CD4-positive, alpha-beta T cell treated with Interleukin-2 at 100 ng/mL for 4 hours (primary cell): ENCODE results near the gene PARD3.

ENCODE experiments used
- DNase-seq: peaks from one replicate; pipeline ENCODE4 v3.0.0-alpha.2; 2020; ENCODE audit warnings: low spot score

Gene PARD3

DNA sequence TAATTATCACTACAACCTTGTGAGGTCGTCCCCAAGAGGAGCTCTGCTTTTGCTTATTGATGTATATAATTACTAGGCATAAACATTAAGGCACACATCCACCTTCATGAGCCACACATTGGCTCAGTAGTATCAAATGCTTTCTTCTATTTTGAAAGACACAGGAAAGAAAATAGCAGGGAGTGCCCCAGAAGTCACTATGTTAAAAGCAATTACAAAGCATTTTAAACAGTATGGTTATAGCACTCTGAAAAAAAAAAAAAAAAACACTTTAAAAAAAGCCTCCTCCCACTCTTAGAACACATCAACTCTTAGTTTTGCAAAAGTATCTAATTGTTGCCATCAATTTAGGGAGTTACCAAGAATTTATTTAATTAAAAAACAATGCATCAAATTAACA is 474.2 kb downstream of the PARD3 start:
- no peak for DNase-seq

DNA sequence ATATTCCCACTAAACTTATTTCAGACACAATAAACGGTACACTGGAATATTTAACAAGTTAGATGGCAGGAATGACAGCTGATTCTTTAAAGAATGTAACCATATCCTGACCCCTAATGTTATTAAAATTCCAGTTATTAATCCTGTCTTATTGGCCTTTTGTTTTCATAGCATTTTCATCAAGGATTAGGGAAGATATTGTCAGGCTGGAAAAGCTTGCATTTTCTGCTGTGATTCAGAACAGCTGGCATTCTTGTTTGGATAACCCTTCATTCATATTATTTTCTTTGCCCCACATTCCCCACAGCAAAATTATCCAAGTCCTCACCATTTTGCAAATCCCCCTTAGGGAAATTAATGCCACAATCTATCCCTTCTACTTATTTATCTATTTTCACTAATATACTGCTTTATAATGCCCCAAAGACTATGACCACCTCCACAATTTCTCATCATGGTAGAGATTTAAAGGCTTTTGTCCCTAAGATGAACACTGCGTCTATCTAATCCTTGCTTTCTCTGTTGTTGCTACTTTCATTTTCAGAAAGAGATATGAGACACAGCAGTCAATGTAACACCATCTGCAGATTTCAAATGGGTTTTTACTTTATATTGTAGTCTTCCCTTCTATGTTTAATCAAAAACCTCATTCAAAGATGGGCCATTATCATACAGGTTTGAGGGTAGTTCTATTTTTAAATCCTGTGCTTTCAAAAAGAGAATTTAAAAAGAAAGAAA is 475.1 kb downstream of the PARD3 start:
- no peak for DNase-seq

DNA sequence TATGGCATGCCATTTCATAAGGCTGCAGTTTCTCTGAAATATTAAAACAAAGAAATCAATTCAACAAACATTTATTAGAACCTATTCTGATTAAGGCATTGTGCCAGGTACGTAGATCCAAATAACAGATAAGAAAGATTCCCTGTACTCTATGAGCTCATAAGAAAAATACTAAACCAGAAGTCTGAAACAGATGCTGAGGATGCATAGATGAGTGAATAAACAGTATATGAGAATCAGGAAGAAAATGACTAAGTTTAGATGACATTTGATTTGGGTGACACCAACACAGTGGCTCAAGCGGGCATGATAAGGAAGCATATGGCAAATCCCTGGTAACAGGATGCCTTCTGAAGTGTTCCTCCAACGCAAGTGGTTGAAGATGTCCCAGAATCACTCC is 477.2 kb downstream of the PARD3 start:
- no peak for DNase-seq

DNA sequence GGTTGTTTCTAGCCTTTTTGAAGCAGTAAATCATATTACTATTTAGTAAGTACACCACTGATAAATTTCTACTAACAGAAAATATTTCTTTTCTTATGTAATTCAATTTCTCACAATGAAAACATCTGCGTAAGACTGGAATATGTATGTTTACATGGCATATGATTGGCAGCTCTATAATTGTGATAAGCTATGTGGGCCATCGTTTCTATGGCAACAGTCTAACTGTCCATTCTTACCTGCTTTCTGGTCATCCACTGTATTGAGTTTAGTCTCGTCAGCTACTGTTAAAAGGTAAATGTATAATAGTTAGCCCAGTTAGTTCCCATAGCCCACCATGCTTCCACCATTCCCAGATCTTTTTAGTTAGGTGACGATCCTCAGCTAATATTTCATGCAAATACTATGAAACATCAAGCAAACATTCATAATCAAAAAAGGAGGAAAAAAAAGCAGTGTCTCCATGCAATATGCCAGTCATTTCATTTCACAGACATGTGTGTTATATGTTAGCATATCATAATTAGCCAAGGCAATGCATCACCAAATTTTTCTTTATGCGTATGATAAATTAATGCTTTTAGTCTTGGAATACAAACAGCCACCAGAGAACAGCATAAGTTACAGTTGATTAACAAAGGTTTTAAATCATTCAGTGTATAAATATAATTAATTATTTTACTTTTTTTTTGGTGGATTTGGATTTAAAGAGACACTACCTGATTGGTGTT is 479.0 kb downstream of the PARD3 start:
- no peak for DNase-seq

DNA sequence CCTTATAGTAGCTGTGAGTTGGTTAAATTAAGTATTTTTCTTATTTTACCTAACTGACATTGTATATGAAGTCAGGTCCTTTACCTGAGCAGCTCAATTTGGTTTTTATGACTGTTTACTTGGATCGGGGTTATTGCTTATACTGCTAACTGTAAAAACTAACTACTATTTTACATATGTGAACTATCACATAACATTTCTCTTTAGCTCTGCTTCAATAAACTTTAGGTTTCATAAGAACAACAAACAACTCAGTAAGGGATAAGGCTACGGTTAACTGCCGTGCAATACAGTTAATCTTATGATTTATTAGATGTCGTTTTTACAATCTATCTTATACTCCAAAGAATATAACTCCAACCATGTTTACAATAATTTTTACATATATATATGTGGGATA is 480.2 kb downstream of the PARD3 start:
- no peak for DNase-seq

DNA sequence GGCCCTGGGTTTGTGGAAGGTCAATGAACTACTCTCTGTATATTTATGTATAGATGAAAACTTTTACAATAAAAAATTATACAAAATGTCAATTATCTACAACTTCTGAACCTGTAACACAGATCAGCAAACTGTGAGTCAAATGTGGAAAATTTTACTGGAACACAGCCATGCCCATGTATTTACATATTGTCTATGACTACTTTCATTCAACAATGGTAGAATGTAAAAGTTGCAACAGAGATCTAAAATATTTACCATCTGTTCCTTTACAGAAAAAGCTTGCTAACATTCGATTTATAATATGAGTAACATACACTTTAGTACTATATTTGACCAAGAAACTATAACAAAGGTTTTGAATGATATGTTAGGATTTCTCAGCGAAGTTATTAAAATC is 481.6 kb downstream of the PARD3 start:
- no peak for DNase-seq

DNA sequence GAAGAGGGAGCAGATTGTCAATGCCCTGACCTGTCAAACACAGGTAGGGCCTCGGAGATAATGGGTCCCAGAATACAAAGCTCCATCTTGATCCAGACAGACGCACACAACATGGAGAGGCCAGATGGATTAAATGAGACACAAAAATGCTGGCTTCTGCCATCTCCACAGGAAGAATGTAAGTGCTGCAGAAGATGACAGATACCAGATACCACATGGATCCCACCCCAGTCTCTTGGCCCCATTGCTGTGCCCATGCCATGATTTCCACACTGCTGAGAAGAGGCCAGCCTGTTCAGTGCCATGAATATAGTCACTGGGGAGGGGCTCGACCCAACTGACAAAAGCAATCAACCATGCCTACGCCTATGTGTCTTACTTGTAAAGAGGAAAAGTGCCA is 487.9 kb downstream of the PARD3 start:
- DNase-seq = no peak

DNA sequence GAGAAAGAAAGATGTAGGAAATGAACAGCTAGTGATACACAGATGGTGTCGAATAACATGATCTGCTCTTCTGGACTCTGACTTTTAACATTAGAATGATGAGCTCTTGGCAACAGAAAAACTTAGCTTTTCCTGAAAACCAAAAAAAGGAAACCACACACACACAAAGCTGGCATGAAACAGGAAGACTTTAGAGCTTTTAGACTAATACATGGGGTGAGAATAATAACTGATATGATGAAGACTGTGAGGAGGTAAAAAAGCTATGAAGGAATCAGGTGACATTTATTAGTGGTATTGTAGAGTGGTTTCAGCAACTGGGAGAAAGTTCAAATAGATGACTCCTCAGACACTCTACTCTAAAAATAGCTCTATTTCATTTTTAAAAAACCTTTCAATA is 491.9 kb downstream of the PARD3 start:
- no peak for DNase-seq

DNA sequence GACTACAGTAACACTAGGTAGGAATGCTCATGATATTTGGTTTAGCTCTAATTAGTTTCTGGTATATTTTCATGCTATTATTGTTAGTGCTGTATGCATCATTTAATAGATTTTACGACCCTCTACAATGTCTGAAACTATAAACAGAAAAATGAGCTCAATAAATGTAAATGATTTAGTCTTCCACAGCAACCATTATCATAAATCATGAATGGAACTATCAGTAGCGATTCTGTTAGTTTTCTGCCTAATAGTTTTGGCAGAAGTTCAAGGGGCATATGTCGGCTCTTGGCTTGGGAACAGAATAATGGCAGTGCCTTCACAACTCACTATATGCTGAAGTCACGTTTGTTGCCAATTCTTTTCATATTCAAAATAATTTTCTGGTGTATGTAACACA is 494.8 kb downstream of the PARD3 start:
- no peak for DNase-seq

DNA sequence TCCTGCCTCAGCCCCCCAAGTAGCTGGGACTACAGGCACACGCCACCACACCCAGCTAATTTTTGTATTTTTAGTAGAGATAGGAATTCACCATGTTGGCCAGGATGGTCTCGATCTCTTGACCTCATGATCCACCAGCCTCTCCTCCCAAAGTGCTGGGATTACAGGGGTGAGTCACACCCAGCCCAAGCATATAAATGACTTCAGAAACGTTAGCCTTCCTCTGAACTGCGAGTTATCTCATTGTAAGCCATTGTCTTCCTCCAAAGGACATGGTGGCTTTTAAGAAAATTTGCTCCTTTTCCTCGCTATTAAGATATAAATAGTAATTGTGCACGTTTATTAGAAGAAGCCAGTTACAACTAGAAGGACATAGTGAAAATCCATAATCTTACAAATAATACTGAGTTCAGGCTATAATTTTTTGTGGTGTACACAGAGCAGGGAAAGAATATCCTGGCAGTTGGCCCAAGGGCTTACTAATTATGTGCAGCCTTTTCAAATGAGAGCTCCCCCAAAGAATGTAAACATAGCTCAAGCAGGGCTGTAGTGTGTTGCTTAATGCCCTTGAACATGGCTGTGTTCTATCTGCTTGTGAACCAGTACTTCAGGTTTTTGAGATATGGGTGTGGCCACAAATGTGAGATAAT is 495.8 kb downstream of the PARD3 start:
- DNase-seq = no peak

DNA sequence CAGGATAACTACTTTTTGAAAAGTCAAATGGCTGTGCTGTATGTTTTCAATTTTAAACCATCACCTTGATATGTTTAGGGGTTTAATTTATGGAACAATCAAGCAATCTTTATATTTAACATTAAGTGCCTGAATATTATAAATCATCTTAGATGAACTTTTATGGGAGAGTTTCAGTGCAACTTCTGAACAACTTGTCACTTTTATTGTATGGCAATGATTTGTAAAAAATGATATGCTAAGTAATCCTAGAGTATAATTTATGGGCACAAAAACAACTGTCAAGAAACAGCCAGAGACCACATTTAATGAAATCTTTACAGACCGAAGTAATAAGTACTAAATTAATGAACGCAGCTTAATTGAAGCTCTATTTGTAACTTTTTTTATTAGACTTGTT is 498.9 kb downstream of the PARD3 start:
- DNase-seq = no peak

DNA sequence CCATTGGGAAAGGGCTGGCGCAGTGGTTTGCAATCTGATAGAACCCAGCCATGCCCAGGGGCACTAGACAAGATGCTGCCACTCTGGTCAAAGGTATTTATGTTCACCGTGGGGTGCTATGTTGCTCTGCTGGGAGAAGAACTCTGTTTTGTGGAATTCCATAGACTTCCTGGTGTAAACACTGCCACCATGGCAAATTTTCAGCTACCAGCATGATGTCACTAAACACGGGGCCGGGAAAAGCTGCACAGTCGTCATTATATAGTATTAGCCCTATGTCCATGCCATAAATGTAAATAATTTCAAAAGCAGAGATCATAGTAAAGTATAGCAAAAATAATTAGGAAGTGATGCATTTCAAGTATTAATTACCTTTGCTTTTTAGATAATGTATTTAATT is 500.6 kb downstream of the PARD3 start:
- no peak for DNase-seq

DNA sequence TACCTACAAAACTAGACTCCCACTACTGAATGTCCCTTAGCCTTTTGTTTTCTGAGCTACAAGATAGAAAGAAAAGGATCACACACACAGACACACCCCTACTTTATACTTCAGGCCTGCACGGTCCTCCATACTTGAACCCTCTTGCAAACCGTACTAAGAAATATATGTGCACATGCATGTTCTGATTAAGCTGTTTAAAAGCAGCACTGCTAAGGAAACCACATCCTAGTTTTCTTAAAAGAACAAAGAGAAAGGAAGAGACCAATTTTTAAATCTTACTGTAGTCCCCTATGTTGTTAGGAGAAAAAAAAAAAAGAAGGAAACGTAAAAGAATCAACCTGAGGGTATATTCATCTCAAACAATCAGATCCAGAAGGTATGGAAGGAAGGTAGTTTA is 501.2 kb downstream of the PARD3 start:
- no peak for DNase-seq

DNA sequence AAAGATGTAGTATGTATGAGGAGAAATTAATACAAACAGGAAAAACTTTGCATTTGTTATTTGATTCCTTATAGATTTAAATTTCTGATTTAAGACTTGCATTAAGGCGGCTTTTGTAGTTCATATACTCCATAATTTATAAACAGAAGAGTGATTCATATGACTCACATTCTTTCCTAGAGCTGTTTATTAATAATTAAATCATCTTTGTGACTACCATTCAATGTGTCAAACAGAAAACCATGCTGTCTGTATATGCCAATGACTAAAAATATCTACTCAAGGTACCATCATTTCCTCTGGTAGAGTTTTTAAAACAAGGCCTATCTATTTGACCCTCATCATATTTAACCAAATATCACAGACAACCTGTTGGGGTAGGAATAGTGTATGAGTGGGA is 501.7 kb downstream of the PARD3 start:
- DNase-seq = no peak

DNA sequence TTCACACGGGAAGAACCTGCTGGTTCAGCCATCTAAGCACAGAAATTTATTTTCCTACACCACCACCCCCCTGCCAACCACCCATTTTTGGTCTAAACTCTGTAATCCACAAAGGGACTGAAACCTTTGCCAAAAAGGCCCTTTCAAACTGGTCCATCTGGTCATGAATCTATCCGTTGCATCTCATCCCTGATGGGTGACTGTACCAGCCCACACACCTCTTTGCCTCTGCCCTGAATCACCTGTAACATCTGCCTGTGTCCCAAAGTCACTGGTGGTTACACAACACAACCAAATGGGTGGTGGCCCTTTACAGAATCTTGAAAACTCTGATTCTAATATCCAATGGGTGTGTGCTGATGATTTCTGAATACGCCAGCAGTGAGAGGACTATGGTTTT is 503.4 kb downstream of the PARD3 start:
- no peak for DNase-seq

DNA sequence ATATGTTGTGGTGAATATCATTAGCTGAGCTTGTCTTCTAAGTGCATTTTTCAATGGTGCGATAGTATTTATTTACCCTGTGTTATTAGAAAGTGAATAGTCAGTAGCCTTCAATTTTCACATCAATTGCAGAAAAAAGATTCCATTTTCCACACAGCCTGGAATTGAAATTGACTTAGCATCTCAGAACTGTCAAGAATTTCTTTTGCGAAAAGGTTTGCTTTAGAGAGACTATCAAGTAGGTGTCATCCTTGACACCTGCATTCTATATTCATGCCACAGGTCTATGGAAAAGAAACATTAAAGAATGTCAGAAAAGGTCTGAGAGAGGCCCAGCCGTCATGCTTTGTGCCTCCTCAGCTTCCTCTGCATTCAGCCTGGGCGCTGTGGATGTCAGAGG is 504.9 kb downstream of the PARD3 start:
- DNase-seq = no peak

DNA sequence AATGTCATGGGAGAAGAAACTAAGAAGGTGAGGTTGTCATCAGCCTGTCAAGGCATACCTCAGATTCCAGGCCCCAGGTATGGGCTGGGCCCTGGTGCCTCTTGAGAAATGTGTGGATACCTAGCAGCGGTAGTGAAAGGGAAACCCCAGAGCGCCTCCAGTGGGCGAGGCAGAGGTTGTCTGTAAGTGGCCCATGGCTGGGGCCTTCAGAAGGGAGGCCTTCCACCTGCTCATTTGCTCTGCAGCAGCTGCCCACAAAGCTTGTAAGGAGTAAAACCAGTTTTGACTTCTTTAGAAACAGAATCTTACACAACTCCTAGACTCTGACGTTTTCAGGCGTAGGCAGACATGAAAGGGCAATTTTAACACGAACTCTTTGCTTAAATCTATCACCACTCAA is 509.9 kb downstream of the PARD3 start:
- no peak for DNase-seq

DNA sequence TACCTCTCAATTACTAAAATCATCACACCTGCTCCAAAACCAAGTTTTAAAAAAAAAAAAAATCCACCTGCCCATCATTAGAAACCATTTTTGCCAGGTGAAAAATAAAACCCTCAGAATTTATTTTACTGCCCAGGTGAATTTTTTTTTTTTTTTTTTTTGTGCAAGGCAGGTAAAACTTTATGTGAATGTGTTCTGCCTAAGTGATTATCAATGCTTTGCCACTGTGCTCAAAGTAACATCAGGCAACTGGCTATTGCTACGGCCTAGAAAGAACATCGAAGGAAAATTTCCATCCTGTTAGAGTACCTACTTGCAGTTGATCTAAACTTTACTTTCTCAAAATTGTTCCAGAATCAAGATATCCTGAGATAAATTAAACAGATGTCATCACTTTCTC is 512.1 kb downstream of the PARD3 start:
- no peak for DNase-seq

DNA sequence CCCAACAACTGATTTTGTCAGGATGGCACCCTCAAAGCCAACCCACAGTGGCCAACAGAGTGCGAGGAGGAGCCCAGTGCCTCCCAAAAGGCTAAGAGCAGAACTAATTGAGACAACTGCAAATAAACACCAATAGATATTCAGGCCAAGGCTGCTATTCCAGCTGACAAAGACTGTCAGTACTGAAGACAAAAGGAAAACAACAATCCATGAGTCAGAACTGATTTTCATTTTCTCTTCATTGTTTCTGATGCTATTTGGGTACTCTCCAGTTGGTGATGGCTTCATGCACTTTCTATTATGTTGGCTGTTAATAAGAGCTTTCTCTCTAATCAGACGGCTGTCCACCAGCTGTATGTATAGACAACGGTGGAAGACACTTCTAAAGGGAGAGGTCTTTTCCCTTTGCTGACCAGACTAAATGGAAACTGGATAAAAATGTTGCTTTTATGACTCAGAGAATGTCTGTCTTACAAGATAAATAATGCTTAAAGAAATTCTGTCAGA is 515.9 kb downstream of the PARD3 start:
- no peak for DNase-seq

DNA sequence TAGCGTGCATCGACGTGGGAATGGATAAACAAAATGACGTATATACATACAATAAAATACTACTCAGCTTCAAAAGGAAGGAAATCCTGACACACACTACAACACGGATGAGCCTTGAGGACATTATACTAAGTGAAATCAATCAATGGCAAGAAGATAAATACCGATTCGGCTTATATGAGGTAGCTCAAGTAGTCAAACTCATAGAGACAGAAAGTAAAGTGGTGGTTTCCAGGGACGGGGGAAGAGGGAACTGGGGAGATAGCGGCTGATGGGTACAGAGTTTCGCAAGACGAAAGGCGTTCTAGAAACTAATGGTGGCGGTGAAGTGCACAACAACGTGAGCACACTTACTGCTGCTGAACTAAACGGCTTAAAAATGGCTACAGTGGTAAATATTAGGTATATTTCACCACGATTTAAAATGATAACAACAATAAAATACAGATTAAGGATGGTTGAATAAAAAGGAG is 516.7 kb downstream of the PARD3 start:
- no peak for DNase-seq

DNA sequence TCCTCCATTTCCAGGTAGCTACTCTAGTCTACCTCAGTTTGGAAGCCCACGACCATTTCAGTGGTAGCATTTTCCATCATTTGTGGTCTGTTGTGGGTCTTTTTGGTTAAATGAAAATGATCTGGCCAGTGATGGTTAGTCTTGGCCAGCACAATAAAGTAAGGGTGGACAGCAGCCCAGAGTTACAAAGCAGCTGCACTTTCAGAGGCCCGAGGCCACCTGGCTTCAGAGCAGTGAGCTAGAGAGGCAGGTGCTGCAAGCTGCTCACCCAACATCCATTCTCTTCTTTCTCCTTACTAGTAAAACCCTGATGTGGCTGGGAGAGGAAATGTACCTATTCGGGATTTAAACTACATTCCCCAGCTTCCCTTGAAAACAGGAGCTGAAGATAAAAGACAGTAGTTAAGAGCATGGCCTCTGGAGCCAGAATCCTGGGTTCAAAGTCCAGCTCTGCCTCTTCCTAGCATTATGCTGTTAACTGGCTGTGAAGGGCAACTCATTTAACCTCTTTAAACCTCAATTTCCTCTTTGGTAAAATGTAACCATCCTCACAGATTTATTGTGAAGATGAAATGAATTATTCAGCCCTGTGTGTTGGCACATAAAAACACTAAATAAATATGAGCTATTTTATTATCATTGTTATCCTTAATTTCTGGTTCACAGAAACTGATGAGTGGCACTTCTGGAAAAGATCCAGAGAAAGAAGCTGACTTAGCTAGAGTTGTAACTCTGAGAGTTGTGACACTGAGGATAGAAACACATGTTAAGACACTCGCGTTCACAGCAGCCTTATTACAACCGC is 517.4 kb downstream of the PARD3 start:
- DNase-seq = no peak

DNA sequence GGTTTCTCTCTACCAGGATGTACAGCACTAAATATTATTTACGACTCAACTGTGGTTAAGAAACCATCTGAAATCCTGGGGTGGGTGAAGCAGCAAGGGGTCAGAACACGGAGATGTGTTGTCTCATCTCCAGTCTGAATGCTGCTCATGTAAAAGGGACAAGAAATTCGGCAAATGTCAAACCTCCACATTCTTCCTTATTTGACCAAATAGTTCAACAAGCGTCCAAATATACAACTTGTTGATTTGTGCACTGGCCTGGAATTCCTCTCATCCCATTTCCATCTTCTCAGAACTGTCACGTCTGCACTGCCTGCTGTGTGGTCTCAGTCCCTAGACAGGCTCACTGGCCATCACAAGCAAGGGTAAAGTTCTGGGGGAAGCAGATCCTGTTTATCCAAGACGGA is 520.0 kb downstream of the PARD3 start:
- DNase-seq = no peak
